Measurements from ENCODE around the gene LAMB2. TPM values are rescaled to one million over a fixed set of nuclear protein-coding genes. Genes with fewer than 3 reads are reported as not detected.

Gene LAMB2
- total RNA-seq = not detected in 2 replicates

DNA sequence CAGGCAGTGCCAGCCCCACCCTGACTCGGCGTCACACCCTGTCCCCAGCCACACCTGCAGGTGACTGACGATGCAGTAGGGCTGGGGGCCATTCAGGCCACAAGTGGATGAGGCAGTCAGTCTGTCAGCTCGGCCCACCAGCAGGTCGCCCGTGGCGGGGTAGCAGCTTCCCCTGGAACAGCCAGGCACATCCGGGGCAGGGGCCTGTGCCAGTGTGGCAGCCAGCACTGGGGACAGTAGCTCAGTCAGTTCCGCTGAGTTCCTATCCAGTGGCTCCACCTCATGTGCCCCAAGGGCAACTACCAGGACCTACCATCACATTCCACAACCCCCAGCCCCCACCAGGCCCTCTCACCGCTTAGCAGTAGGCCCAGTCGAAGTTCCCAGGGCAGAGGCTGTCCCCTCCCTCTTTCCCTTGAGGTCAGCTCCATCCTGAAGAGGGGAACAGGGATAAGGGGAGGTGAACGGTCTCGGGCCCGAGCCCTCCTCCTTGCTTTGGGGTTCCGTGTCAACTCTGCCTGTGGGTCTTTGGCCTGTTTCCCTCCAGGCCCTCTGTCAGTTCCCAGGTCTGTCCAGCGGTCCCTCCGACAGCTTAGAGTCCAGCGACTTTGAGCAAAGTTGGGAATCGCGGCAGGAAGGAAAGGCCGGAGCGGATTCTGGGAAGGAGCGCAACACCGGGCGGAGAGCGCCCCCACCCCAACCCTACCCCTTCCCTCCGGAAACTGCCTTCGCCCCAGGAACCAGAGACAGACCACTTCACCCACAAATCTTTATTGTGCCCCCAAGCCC lies at the start of gene LAMB2:
Gene LAMB2, minus strand, starts transcription at position 614 of the 789 bp plus-strand sequence. Its CDS starts 183 bp downstream, at position 431.
- Mint-ChIP-seq H3K27ac (no peak within 1 kb of the TSS), H3K9me3 (no peaks in the 10 kb centered on the region), H3K4me1 (peaks cover 2% of the 10 kb centered on the region), H3K4me3 (peak within 1 kb of the TSS; percentile 44), H3K27me3 (peaks cover 17% of the 10 kb centered on the region), H3K36me3 (ENCODE audit: low read depth) (no peaks in the 10 kb centered on the region)
- CTCF ChIA-PET = no interaction called here
- no peak for TF ChIP-seq CTCF (IDR thresholded peaks at IDR 0.05)
- DNase-seq = no peak
- peak; percentile 14 for ATAC-seq (ENCODE audit: low read depth)
- POLR2A ChIA-PET = no interaction called here
- intact Hi-C loops (cut with micrococcal nuclease) = no loop called here

GRCh38 chr3:49181351-49181750 lies 48.5 kb upstream of the LAMB2 start:
- TF ChIP-seq CTCF (IDR thresholded peaks at IDR 0.05) = no peak
- no peaks in the 10 kb centered on the region for H3K36me3 Mint-ChIP-seq (ENCODE audit: low read depth)
- POLR2A ChIA-PET = no interaction called here

GRCh38 chr3:49180116-49180515 lies 47.3 kb upstream of the LAMB2 start:
- no peak overlapping the region for H3K27ac Mint-ChIP-seq
- no peak overlapping the region for H3K4me3 Mint-ChIP-seq
- H3K9me3 Mint-ChIP-seq = no peaks in the 10 kb centered on the region
- intact Hi-C loops (cut with micrococcal nuclease) = no loop called here
- no peak for TF ChIP-seq CTCF (IDR thresholded peaks at IDR 0.05)
- POLR2A ChIA-PET = no interaction called here
- no peak for DNase-seq
- H3K36me3 Mint-ChIP-seq (ENCODE audit: low read depth) = no peaks in the 10 kb centered on the region
- no peaks in the 10 kb centered on the region for H3K4me1 Mint-ChIP-seq
- no peak for ATAC-seq (ENCODE audit: low read depth)
- peaks cover 21% of the 10 kb centered on the region for H3K27me3 Mint-ChIP-seq
- CTCF ChIA-PET = interaction anchor here (1.1 kb wide), 1 partner anchor 9 kb away, joined by 3 read pairs; the partner anchor contains the start of gene KLHDC8B

More at GRCh38 chr3:49181351-49181750, 48.5 kb upstream of the LAMB2 start:
- Mint-ChIP-seq H3K27me3 (peaks cover 21% of the 10 kb centered on the region), H3K4me3 (no peak overlapping the region), H3K4me1 (no peaks in the 10 kb centered on the region), H3K27ac (no peak overlapping the region), H3K9me3 (no peaks in the 10 kb centered on the region)
- CTCF ChIA-PET = no interaction called here
- ATAC-seq (ENCODE audit: low read depth) = no peak
- intact Hi-C loops (cut with micrococcal nuclease) = no loop called here
- no peak for DNase-seq

GRCh38 chr3:49177073-49177472 lies 44.2 kb upstream of the LAMB2 start:
- Mint-ChIP-seq H3K4me3 (no peak overlapping the region), H3K4me1 (no peaks in the 10 kb centered on the region), H3K9me3 (no peaks in the 10 kb centered on the region), H3K36me3 (ENCODE audit: low read depth) (no peaks in the 10 kb centered on the region), H3K27ac (no peak overlapping the region), H3K27me3 (peaks cover 19% of the 10 kb centered on the region)
- intact Hi-C loops (cut with micrococcal nuclease) = no loop called here
- CTCF ChIA-PET = no interaction called here
- POLR2A ChIA-PET = no interaction called here
- no peak for DNase-seq
- no peak for ATAC-seq (ENCODE audit: low read depth)
- no peak for TF ChIP-seq CTCF (IDR thresholded peaks at IDR 0.05)

DNA sequence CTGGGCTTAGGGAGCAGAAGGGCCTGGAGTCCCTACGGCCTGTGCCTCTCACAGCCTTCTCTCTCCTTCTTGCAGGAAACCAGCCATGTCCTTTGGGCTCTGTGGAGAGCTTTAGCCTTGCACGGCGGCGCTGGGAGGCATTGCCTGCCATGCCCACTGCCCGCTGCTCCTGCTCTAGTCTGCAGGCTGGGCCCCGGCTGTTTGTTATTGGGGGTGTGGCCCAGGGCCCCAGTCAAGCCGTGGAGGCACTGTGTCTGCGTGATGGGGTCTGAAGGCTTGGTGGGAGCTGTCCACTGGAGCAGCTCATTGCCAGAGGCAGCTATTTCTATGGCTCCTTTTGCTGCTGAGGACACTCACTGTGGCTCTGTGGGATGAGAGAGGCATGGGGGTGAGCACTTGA lies 42.7 kb upstream of the LAMB2 start:
- Mint-ChIP-seq H3K9me3 (no peaks in the 10 kb centered on the region), H3K27ac (no peak overlapping the region), H3K4me1 (peaks cover 5% of the 10 kb centered on the region), H3K4me3 (no peak overlapping the region), H3K27me3 (peaks cover 14% of the 10 kb centered on the region), H3K36me3 (ENCODE audit: low read depth) (no peaks in the 10 kb centered on the region)
- TF ChIP-seq CTCF (IDR thresholded peaks at IDR 0.05) = no peak
- intact Hi-C loops (cut with micrococcal nuclease) = no loop called here
- CTCF ChIA-PET = no interaction called here
- DNase-seq (no peak), ATAC-seq (ENCODE audit: low read depth) (no peak)
- POLR2A ChIA-PET = no interaction called here

Data from activated B cell treated with CpG ODN at 0.5 μM for 24 hours (primary cell).